K562 treated with DMSO at 1 percent for 12 hours (cell line): ENCODE data around the gene CCK. TPM values are rescaled to one million over a fixed set of nuclear protein-coding genes. Genes with fewer than 3 reads are reported as not detected.

Experiments used
- total RNA-seq: library from RNA; unstranded; fragments of 300-600 nt; gene quantifications from 2 replicates; pipeline ENCODE4 v1.2.3, GENCODE V29; 2022; ENCODE audit not compliant: insufficient read depth

Gene CCK, protein sequence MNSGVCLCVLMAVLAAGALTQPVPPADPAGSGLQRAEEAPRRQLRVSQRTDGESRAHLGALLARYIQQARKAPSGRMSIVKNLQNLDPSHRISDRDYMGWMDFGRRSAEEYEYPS
- not detected in 2 replicates for total RNA-seq

DNA sequence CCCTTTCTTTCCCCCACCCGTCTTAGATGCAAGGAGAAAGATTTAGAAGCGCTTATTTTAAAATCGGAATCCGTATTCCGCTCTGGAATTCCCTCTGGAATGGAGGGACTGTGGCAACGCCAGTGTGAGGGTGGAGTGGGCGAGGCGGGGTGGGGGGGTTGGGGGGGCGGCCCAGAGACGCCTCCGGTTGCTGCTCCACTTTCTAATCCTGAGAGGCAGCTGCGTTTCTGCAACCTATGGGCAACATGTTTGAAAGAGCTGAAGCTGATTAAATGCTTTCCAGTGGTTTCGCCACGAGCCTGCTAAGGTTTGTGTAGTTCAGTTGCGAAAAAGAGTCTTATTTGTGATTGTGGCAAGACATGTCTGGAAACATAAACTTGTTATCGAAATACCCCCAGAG is at the start of gene CCK:
Gene CCK, minus strand, starts transcription at position 101 of the 400 bp plus-strand sequence. CDS start 2,555 bp downstream, outside the sequence.

Other genes with a start within 250 kb of the CCK start
- 10.7 and 28.8 TPM in 2 replicates for gene TRAK1, start 174.8 kb downstream of the CCK start, total RNA-seq
- gene LYZL4, start 144.4 kb upstream of the CCK start, total RNA-seq = not detected in 2 replicates
- gene VIPR1, start 236.5 kb upstream of the CCK start, total RNA-seq = not detected in 2 replicates